A549 (cell line): ENCODE measurements around the gene KIF1B.

Source experiments
- CTCF ChIP-seq: fragments of >200 bp; sonication (Bioruptor Twin); formaldehyde crosslinking; IDR thresholded peaks from 3 replicates; pipeline ENCODE4 v1.5.1; 2016
- E2F6 ChIP-seq: IDR thresholded peaks from 2 replicates; pipeline ENCODE4 v1.6.1; 2012; ENCODE audit warnings: low read depth, borderline replicate concordance
- PBX3 ChIP-seq: IDR thresholded peaks from 2 replicates; pipeline ENCODE4 v1.6.1; 2012

DNA sequence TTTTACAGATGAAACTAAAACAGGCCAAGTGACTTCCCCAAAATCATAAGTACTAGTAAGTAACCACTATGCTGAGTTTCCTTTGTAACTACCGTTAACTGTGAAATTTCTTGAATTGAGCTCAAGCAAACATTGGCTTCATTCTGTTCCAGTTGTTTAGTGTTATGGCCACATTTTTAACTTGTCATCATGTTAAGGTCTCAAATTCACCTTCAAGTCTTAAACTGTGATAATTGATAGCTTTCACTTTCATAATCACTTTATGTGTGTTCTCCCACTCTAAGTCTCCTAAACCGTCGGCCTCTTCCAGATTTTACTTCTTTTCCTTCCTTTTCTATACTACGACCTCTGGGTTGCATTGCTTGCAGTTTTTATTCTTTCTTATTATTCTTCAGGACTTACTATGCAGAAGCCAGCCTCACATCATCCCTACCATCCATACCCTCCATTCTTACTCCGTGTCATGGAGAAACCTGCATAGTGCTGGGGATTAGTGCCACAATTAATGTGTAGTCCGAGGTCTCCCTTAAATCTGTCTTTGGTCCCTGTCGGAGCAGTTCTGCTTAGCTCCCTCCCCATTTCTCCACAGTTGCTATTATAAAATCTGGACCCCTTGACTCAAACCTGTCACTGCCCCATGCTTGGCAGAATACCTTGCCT is 5.8 kb downstream of the KIF1B start:
- TF ChIP-seq PBX3 (no peak), E2F6 (no peak), CTCF (no peak)
